Stomach smooth muscle (tissue), 2 donors: Measurements from ENCODE around the gene ACBD6.

Source experiments
- H3K27ac ChIP-seq: one replicate; pipeline ENCODE4 v1.7.0; 2013; ENCODE audit warnings: mild to moderate bottlenecking, low read length, inconsistent platforms
- H3K27me3 ChIP-seq, 2 donors: one replicate each; pipeline ENCODE4 v1.7.0; 2013; ENCODE audit warnings: low read length in 2 of 2; ENCODE audit not compliant: insufficient read depth in 2 of 2, control insufficient read depth in 1 of 2
- H3K36me3 ChIP-seq, 2 donors: one replicate each; pipeline ENCODE4 v1.7.0; 2013; ENCODE audit warnings: low read length in 2 of 2; ENCODE audit not compliant: control insufficient read depth in 2 of 2, insufficient read depth in 2 of 2
- H3K4me1 ChIP-seq: one replicate; pipeline ENCODE4 v1.7.0; 2013; ENCODE audit warnings: low read length; ENCODE audit not compliant: control insufficient read depth, insufficient read depth
- H3K4me3 ChIP-seq, 2 donors: one replicate each; pipeline ENCODE4 v1.7.0; 2013; ENCODE audit warnings: low read length in 2 of 2
- H3K9ac ChIP-seq, 2 donors: one replicate each; pipeline ENCODE4 v1.7.0; 2013; ENCODE audit warnings: low read length in 2 of 2, mild to moderate bottlenecking in 1 of 2
- H3K9me3 ChIP-seq, 2 donors: one replicate each; pipeline ENCODE4 v1.7.0; 2013; ENCODE audit warnings: low read length in 2 of 2; ENCODE audit not compliant: control insufficient read depth in 2 of 2
- donor health status: healthy.
- donor health status: Pancreatic carcinoma.

The ACBD6 gene

GRCh38 chr1:180269645-180270529 lies 232.5 kb downstream of the ACBD6 start:
- Histone ChIP-seq H3K9ac (no peak overlapping the region), H3K27ac (no peak overlapping the region), H3K4me3 (no peak overlapping the region), H3K4me1 (peaks cover 6% of the 10 kb centered on the region), H3K27me3 (no peaks in the 10 kb centered on the region), H3K9me3 (no peaks in the 10 kb centered on the region), H3K36me3 (peaks cover 4 to 6% of the 10 kb centered on the region in 2 donors)

- Histone ChIP-seq H3K36me3 (peaks cover 2% of the 10 kb centered on the region in 2 donors), H3K4me3 (no peak overlapping the region), H3K27me3 (no peaks in the 10 kb centered on the region), H3K4me1 (peaks cover 6% of the 10 kb centered on the region), H3K9me3 (no peaks in the 10 kb centered on the region), H3K27ac (no peak overlapping the region), H3K9ac (no peak overlapping the region)
Measured at GRCh38 chr1:180268556-180269075, 233.8 kb downstream of the ACBD6 start.

GRCh38 chr1:180267761-180268555 lies 234.4 kb downstream of the ACBD6 start:
- peaks cover 0 to 2% of the 10 kb centered on the region in 2 donors for H3K27me3 ChIP-seq
- H3K4me3 ChIP-seq: no peak overlapping the region
- H3K9me3 ChIP-seq: no peaks in the 10 kb centered on the region
- no peak overlapping the region for H3K9ac ChIP-seq
- no peaks in the 10 kb centered on the region for H3K36me3 ChIP-seq
- H3K27ac ChIP-seq: no peak overlapping the region
- H3K4me1 ChIP-seq: peaks cover 6% of the 10 kb centered on the region

GRCh38 chr1:180267211-180267561 lies 235.2 kb downstream of the ACBD6 start:
- peaks cover 6% of the 10 kb centered on the region for H3K4me1 ChIP-seq
- H3K27ac ChIP-seq: no peak overlapping the region
- no peaks in the 10 kb centered on the region for H3K9me3 ChIP-seq
- H3K27me3 ChIP-seq: peaks cover 5% of the 10 kb centered on the region in 2 donors
- H3K4me3 ChIP-seq: no peak overlapping the region
- H3K9ac ChIP-seq: no peak overlapping the region
- no peaks in the 10 kb centered on the region for H3K36me3 ChIP-seq

- Histone ChIP-seq H3K9me3 (no peaks in the 10 kb centered on the region), H3K27me3 (peaks cover 5% of the 10 kb centered on the region in 2 donors), H3K27ac (no peak overlapping the region), H3K36me3 (no peaks in the 10 kb centered on the region), H3K4me1 (peaks cover 6% of the 10 kb centered on the region), H3K4me3 (no peak overlapping the region), H3K9ac (no peak overlapping the region)
Measured at GRCh38 chr1:180266275-180267210, 235.8 kb downstream of the ACBD6 start.

GRCh38 chr1:180265871-180266270 lies 236.5 kb downstream of the ACBD6 start:
- peaks cover 5 to 12% of the 10 kb centered on the region in 2 donors for H3K27me3 ChIP-seq
- H3K4me3 ChIP-seq: no peak overlapping the region
- H3K9ac ChIP-seq: no peak overlapping the region
- no peaks in the 10 kb centered on the region for H3K9me3 ChIP-seq
- H3K27ac ChIP-seq: no peak overlapping the region
- H3K4me1 ChIP-seq: peaks cover 4% of the 10 kb centered on the region
- H3K36me3 ChIP-seq: no peaks in the 10 kb centered on the region

- no peaks in the 10 kb centered on the region for H3K9me3 ChIP-seq
- H3K9ac ChIP-seq: no peak overlapping the region
- H3K27ac ChIP-seq: no peak overlapping the region
- no peak overlapping the region for H3K4me3 ChIP-seq
- H3K4me1 ChIP-seq: peaks cover 2% of the 10 kb centered on the region
- no peaks in the 10 kb centered on the region for H3K36me3 ChIP-seq
- peaks cover 11 to 19% of the 10 kb centered on the region in 2 donors for H3K27me3 ChIP-seq
Measured at GRCh38 chr1:180265201-180265600, 237.2 kb downstream of the ACBD6 start.

- no peaks in the 10 kb centered on the region for H3K36me3 ChIP-seq
- no peak overlapping the region for H3K9ac ChIP-seq
- no peaks in the 10 kb centered on the region for H3K9me3 ChIP-seq
- H3K27ac ChIP-seq: no peak overlapping the region
- H3K4me3 ChIP-seq: no peak overlapping the region
- H3K27me3 ChIP-seq: peaks cover 15 to 25% of the 10 kb centered on the region in 2 donors
- peaks cover 2% of the 10 kb centered on the region for H3K4me1 ChIP-seq
Measured at GRCh38 chr1:180264595-180264994, 237.8 kb downstream of the ACBD6 start.

GRCh38 chr1:180262628-180263488 lies 239.5 kb downstream of the ACBD6 start:
- H3K27ac ChIP-seq: no peak overlapping the region
- no peaks in the 10 kb centered on the region for H3K36me3 ChIP-seq
- H3K4me1 ChIP-seq: no peaks in the 10 kb centered on the region
- H3K4me3 ChIP-seq: no peak overlapping the region
- H3K9me3 ChIP-seq: no peaks in the 10 kb centered on the region
- peaks cover 30 to 38% of the 10 kb centered on the region in 2 donors for H3K27me3 ChIP-seq
- H3K9ac ChIP-seq: no peak overlapping the region
